KMS-11 (cell line): ENCODE results near the gene ZNF738.

ENCODE experiments used
- H2AFZ ChIP-seq: fragments of 200-600 bp; sonication (generic); 2 replicates; pipeline ENCODE4 v1.6.1; 2016; ENCODE audit warnings: antibody characterized with exemption, mixed run types, low read depth
- H3K27ac ChIP-seq: fragments of 200-600 bp; sonication (generic); 2 replicates; pipeline ENCODE4 v1.6.1; 2016; ENCODE audit warnings: mild to moderate bottlenecking, mixed run types
- H3K27me3 ChIP-seq: fragments of 200-600 bp; sonication (generic); 2 replicates; pipeline ENCODE4 v1.6.1; 2017; ENCODE audit warnings: mild to moderate bottlenecking, low read depth, mixed run types, moderate library complexity; ENCODE audit not compliant: insufficient read depth
- H3K36me3 ChIP-seq: fragments of 200-600 bp; sonication (generic); 2 replicates; pipeline ENCODE4 v1.6.1; 2017; ENCODE audit warnings: mild to moderate bottlenecking, mixed run types; ENCODE audit not compliant: insufficient read depth
- H3K4me1 ChIP-seq: fragments of 200-600 bp; sonication (generic); 2 replicates; pipeline ENCODE4 v1.6.1; 2016; ENCODE audit warnings: mild to moderate bottlenecking, low read depth, mixed run types; ENCODE audit not compliant: poor library complexity, severe bottlenecking
- H3K4me2 ChIP-seq: fragments of 200-600 bp; sonication (generic); 2 replicates; pipeline ENCODE4 v1.7.0; 2016; ENCODE audit warnings: mild to moderate bottlenecking, mixed run types
- H3K4me3 ChIP-seq: fragments of 200-600 bp; sonication (generic); IDR thresholded peaks from 2 replicates; pipeline ENCODE4 v1.6.1; 2017; ENCODE audit warnings: low read depth, low read length, mixed read lengths; ENCODE audit not compliant: insufficient read depth
- H3K79me2 ChIP-seq: fragments of 200-600 bp; sonication (generic); 2 replicates; pipeline ENCODE4 v1.6.1; 2016; ENCODE audit warnings: low read depth, mixed run types; ENCODE audit not compliant: insufficient read depth
- H3K9ac ChIP-seq: fragments of 200-600 bp; sonication (generic); 2 replicates; pipeline ENCODE4 v1.6.1; 2016; ENCODE audit warnings: mild to moderate bottlenecking, mixed run types
- H4K20me1 ChIP-seq: fragments of 200-600 bp; sonication (generic); 2 replicates; pipeline ENCODE4 v1.6.1; 2016; ENCODE audit warnings: mild to moderate bottlenecking, mixed run types; ENCODE audit not compliant: insufficient read depth
- TF ChIP-seq, protein P1 (sequence below): fragments of 200-600 bp; sonication (generic); conservative IDR thresholded peaks from 2 replicates; pipeline ENCODE4 v1.6.1; 2017; ENCODE audit warnings: low read depth, mild to moderate bottlenecking, antibody characterized with exemption, low read length, moderate library complexity, mixed read lengths

The ZNF738 gene

DNA sequence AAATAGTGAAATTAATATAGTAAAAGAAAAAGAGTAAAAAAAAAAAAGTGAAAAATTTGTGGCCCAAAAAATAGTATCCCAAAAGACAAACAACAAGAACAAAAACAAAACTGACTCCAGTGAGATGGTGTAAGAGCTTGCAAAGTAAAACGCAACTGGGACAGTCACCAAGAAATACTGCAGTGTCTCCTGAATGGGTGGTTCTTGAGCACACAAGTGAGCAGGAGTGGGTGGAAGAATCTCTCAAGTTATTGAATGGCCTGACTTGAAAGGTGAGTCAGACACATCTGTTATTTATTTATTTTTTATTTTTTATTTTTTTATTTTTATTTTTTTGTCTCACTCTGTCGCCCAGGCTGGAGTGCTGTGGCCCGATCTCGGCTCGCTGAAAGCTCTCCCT lies 40.1 kb downstream of the ZNF738 start:
- Histone ChIP-seq H3K4me1 (no peaks in the 10 kb centered on the region), H3K36me3 (no peaks in the 10 kb centered on the region), H3K27ac (no peak overlapping the region), H4K20me1 (no peaks in the 10 kb centered on the region), H3K79me2 (no peaks in the 10 kb centered on the region), H3K4me2 (no peak overlapping the region), H2AFZ (no peak overlapping the region), H3K27me3 (no peaks in the 10 kb centered on the region), H3K9ac (no peak overlapping the region), H3K4me3 (no peak overlapping the region)
- TF ChIP-seq, protein P1, sequence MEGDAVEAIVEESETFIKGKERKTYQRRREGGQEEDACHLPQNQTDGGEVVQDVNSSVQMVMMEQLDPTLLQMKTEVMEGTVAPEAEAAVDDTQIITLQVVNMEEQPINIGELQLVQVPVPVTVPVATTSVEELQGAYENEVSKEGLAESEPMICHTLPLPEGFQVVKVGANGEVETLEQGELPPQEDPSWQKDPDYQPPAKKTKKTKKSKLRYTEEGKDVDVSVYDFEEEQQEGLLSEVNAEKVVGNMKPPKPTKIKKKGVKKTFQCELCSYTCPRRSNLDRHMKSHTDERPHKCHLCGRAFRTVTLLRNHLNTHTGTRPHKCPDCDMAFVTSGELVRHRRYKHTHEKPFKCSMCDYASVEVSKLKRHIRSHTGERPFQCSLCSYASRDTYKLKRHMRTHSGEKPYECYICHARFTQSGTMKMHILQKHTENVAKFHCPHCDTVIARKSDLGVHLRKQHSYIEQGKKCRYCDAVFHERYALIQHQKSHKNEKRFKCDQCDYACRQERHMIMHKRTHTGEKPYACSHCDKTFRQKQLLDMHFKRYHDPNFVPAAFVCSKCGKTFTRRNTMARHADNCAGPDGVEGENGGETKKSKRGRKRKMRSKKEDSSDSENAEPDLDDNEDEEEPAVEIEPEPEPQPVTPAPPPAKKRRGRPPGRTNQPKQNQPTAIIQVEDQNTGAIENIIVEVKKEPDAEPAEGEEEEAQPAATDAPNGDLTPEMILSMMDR = no peak

DNA sequence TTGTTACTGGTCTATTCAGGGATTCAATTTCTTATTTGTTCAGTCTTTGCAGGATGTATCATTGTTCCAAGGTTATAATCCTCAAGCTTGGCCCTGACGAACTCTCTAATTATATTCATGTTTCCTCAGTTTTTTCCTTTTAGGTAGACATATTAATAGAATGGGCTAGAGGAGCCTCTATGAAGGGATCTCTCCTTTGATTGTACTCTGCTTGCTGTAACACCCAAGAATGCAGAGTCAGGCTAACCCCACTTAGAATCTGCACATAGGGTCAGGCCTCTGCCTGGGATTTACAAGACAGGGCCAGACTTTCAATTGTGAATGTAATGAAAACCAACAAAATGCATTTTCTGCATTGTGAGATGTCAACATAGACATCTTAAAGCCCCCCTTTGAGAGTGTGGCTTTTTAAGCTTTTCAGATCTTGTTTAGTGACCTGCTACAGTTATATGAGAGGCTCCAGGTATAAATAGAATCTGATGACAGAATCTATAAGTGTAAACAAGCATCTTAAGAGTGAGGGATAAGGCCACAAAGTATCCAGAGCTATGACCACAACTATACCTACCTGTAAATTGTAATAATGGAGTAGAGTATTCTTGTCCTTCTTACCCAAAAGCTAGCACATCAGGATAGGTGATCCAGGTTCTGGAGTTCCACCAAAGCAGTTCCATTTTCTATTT lies 43.6 kb downstream of the ZNF738 start:
- H3K36me3 ChIP-seq = no peaks in the 10 kb centered on the region
- H3K27me3 ChIP-seq = no peaks in the 10 kb centered on the region
- no peak overlapping the region for H3K9ac ChIP-seq
- no peaks in the 10 kb centered on the region for H3K79me2 ChIP-seq
- H3K4me3 ChIP-seq = no peak overlapping the region
- TF ChIP-seq, protein P1 = no peak
- no peak overlapping the region for H2AFZ ChIP-seq
- no peaks in the 10 kb centered on the region for H3K4me1 ChIP-seq
- no peaks in the 10 kb centered on the region for H4K20me1 ChIP-seq
- H3K4me2 ChIP-seq = no peak overlapping the region
- H3K27ac ChIP-seq = no peak overlapping the region

DNA sequence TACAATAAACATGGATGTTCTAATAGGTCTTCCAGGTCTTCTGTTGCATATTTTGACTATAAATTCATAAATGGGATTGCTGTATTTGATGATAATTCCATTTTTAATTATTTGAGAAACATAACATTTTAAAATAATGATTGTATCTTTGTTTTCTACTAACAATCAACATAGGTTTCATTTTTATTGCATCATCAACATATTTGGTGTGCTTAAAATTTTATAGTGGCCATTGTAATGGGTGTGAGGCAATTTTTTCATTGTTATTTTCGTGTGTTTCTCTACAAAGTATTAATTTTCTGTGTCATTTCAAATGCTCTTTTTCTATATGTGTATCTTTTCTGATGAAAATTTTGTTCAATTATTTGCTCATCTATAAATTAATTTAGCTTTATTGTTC lies 51.4 kb downstream of the ZNF738 start:
- H2AFZ ChIP-seq = no peak overlapping the region

DNA sequence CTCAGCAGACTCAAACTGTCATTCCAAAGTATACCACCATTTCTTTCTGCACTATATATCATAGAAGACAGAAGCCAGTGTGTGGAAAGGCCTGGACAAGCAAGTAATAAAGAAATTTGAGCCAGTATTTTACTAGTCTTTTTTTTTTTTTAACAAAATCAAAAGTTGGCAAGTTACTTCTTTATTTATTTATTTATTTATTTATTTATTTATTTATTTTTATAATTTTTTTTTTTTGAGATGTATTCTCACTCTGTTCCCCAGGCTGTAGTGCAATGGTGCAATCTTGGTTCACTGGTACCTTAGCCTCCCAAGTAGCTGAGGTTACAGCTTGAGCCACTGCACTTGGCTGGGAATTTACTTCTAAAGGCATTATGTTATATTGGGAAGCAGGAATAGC lies 63.4 kb downstream of the ZNF738 start:
- TF ChIP-seq, protein P1 = no peak
- H3K4me2 ChIP-seq = no peak overlapping the region
- no peak overlapping the region for H3K27ac ChIP-seq
- no peak overlapping the region for H3K9ac ChIP-seq
- no peaks in the 10 kb centered on the region for H3K27me3 ChIP-seq
- no peaks in the 10 kb centered on the region for H3K4me1 ChIP-seq
- H4K20me1 ChIP-seq = no peaks in the 10 kb centered on the region
- H3K36me3 ChIP-seq = no peaks in the 10 kb centered on the region
- no peak overlapping the region for H2AFZ ChIP-seq
- no peaks in the 10 kb centered on the region for H3K79me2 ChIP-seq
- no peak overlapping the region for H3K4me3 ChIP-seq

More for the DNA sequence above, 51.4 kb downstream of the ZNF738 start:
- no peaks in the 10 kb centered on the region for H3K79me2 ChIP-seq
- no peak overlapping the region for H3K27ac ChIP-seq
- H4K20me1 ChIP-seq = no peaks in the 10 kb centered on the region
- H3K27me3 ChIP-seq = no peaks in the 10 kb centered on the region
- no peak overlapping the region for H3K9ac ChIP-seq
- TF ChIP-seq, protein P1 = no peak
- H3K36me3 ChIP-seq = no peaks in the 10 kb centered on the region
- no peak overlapping the region for H3K4me2 ChIP-seq
- no peak overlapping the region for H3K4me3 ChIP-seq
- H3K4me1 ChIP-seq = no peaks in the 10 kb centered on the region
